Thoracic aorta (tissue), 2 donors: Measurements from ENCODE around the gene ARL6IP1. TPM values are rescaled to one million over a fixed set of nuclear protein-coding genes. Genes with fewer than 3 reads are reported as not detected.

Experiments used
- ATAC-seq: fragments of 150-250 bp; one replicate; pipeline ENCODE4 v1.8.0; 2017; ENCODE audit warnings: low read depth; ENCODE audit not compliant: insufficient number of reproducible peaks, low FRiP score
- DNase-seq: peaks from one replicate; pipeline ENCODE4 v3.0.0-alpha.2; 2020; ENCODE audit warnings: low spot score
- H3K27ac ChIP-seq, 2 donors: fragments of 200-600 bp; sonication (generic); 1 replicate in 1 of 2; 2 replicates in 1 of 2; pipeline ENCODE4 v1.5.1; 2016; ENCODE audit warnings: mild to moderate bottlenecking in 2 of 2, moderate library complexity in 2 of 2
- H3K27me3 ChIP-seq: fragments of 200-600 bp; sonication (generic); replicated peaks from 2 replicates; pipeline ENCODE4 v1.6.0; 2016; ENCODE audit warnings: mild to moderate bottlenecking; ENCODE audit not compliant: insufficient read depth
- H3K36me3 ChIP-seq: fragments of 200-600 bp; sonication (generic); one replicate; pipeline ENCODE4 v1.5.1; 2016
- H3K4me1 ChIP-seq, 2 donors: fragments of 200-600 bp; sonication (generic); 1 replicate in 1 of 2; 2 replicates in 1 of 2; pipeline versions ENCODE4 v1.5.1 to v1.6.0; 2016; ENCODE audit warnings: low read depth in 2 of 2, mild to moderate bottlenecking in 1 of 2; ENCODE audit not compliant: control insufficient read depth in 1 of 2
- H3K4me3 ChIP-seq: fragments of 200-600 bp; sonication (generic); 2 replicates; pipeline ENCODE4 v1.5.1; 2016; ENCODE audit warnings: mild to moderate bottlenecking
- H3K9me3 ChIP-seq: fragments of 200-600 bp; sonication (generic); 2 replicates; pipeline ENCODE4 v1.5.1; 2016
- CTCF ChIP-seq: fragments of 200-600 bp; sonication (generic); IDR thresholded peaks from one replicate; pipeline ENCODE4 v1.5.1; 2019; ENCODE audit warnings: antibody characterized with exemption
- total RNA-seq, 2 donors: library from RNA; depleted of rRNA; stranded (reverse); fragments of >200 nt; gene quantifications; one replicate each; pipeline versions ENCODE4 v1.1.0 to v1.2.3, GENCODE V29; 2016

Gene ARL6IP1
- total RNA-seq, 2 donors from 2014 or later, result 105 to 128 TPM

- Histone ChIP-seq H3K36me3 (peaks cover 73% of the 10 kb centered on the region), H3K9me3 (no peaks in the 10 kb centered on the region), H3K27me3 (no peaks in the 10 kb centered on the region), H3K4me1 (no peaks in the 10 kb centered on the region), H3K27ac (no peak overlapping the region), H3K4me3 (no peak overlapping the region)
- ATAC-seq, result no peak
- DNase-seq, result no peak
- no peak for TF ChIP-seq CTCF
Observed at GRCh38 chr16:18836702-18837101, 35.4 kb upstream of the ARL6IP1 start.

- H3K27me3 ChIP-seq, result no peaks in the 10 kb centered on the region
- no peaks in the 10 kb centered on the region for H3K4me1 ChIP-seq
- H3K4me3 ChIP-seq, result no peak overlapping the region
- no peaks in the 10 kb centered on the region for H3K9me3 ChIP-seq
- TF ChIP-seq CTCF, result no peak
- DNase-seq, result no peak
- H3K36me3 ChIP-seq, result peaks cover 77% of the 10 kb centered on the region
- no peak overlapping the region for H3K27ac ChIP-seq
- no peak for ATAC-seq
Observed at GRCh38 chr16:18834864-18835263, 33.5 kb upstream of the ARL6IP1 start.

DNA sequence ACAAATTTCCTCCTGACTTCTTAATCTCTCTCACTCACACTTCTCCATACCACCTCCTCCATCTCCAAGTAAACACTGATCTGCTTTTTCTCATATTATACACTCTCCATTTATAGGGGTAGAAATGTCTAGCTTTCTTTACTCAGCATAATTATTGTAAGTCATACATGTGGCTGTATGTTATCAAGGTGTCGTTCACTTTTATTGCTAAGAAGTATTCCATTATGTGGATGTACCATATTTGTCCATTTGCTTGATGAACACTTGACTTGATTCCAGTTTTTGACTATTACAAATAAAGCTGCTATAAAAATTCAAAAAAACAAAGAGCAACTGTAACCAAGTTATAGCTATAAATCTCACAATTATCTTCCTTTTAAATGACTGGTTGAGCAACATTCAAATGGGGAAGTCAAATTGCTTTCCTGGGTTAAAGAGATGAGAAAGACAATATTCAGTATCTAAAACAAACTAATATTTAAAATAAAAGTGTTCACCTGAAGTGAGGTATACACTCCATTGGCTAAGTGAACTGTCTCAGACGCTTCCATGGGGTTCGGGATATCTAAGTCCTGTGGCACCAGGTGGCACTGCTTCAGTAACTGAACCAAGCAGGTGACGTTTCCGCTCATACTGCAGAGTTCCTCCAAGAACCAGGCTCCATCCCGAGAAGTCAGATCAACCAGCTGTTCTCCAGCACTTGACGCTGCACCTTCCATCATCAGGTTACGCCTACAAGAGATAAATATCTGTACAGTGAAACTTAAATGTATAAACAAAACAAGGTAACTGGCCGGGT is 32.6 kb upstream of the ARL6IP1 start:
- Histone ChIP-seq H3K9me3 (no peaks in the 10 kb centered on the region), H3K4me1 (no peaks in the 10 kb centered on the region), H3K4me3 (no peak overlapping the region), H3K27me3 (no peaks in the 10 kb centered on the region), H3K27ac (no peak overlapping the region), H3K36me3 (peaks cover 80% of the 10 kb centered on the region)
- DNase-seq (no peak), ATAC-seq (no peak)
- no peak for TF ChIP-seq CTCF

DNA sequence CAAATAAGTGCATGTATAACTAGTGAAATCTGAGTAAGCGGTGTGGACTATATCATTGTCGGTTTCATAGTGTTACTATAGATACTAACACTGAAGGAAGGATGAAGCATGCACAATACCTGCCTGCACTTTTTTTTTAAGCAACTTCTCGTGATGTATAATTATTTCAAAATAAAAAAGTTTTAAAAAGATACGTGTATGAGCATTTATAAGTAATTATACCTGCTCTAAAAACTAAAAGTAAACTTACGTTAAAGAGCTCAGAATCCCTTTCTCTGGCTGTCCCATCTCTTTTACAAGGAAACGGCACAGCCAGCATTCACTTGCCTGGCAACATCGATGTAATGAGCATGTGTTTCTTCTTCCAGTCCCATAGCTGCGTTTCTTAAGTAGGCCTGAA is 31.3 kb upstream of the ARL6IP1 start:
- peaks cover 87% of the 10 kb centered on the region for H3K36me3 ChIP-seq
- DNase-seq (no peak), ATAC-seq (no peak)
- no peaks in the 10 kb centered on the region for H3K4me1 ChIP-seq
- no peak overlapping the region for H3K27ac ChIP-seq
- TF ChIP-seq CTCF, result no peak
- no peaks in the 10 kb centered on the region for H3K27me3 ChIP-seq
- H3K4me3 ChIP-seq, result no peak overlapping the region
- no peaks in the 10 kb centered on the region for H3K9me3 ChIP-seq

- H3K4me1 ChIP-seq, result no peaks in the 10 kb centered on the region
- H3K4me3 ChIP-seq, result no peak overlapping the region
- DNase-seq (no peak), ATAC-seq (no peak)
- no peak for TF ChIP-seq CTCF
- no peak overlapping the region for H3K27ac ChIP-seq
- no peaks in the 10 kb centered on the region for H3K27me3 ChIP-seq
- H3K9me3 ChIP-seq, result no peaks in the 10 kb centered on the region
- H3K36me3 ChIP-seq, result peaks cover 83% of the 10 kb centered on the region
Observed at GRCh38 chr16:18832006-18832405, 30.7 kb upstream of the ARL6IP1 start.
